HG02571 (cell line): ENCODE results near the gene MYO6.
"Not testable (repeated sequence)": the region's sequence is repeated elsewhere in the genome, so short reads cannot be mapped to it uniquely, and the experiment has no call there.

Experiments
- ATAC-seq: cut with Tn5 transposase; IDR thresholded peaks from one replicate; pipeline ENCODE4 v1.9.1; 2021; ENCODE audit warnings: mild to moderate bottlenecking, moderate library complexity; ENCODE audit not compliant: unreplicated experiment

MYO6 gene

DNA sequence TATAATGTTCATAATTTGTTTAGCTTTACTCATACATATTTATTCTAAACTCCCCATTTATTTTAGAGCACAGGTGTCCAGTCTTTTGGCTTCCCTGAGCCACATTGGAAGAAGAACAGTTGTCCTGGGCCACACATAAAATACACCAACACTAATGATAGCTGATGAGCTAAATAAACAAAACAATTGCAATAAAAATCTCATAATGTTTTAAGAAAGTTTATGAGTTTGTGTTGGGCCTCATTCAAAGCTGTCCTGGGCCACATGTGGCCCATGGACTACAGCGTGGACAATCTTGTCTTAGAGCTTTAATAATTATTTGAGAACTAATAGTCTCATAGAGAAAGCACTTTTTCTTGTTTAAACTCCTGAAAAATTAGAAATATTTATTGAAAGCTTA lies 131.3 kb downstream of the MYO6 start:
- ATAC-seq, result no peak

DNA sequence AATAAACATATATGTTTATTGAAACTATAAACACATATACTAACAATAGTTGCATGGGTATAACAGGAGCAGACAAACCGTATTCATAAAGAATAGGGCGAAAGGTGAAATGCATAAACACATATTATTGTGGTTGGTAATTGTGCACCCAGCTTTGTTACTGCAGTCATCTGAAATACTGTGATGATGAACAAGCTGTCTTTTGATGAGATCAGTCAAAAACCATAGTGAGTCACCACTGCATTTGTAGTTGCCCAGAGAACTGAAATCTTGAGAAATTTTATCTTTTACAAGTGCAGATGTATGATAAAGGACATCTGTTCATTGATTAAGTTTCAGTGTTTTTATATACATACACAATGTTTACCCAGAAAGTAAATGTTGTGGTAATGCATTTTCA lies 133.7 kb downstream of the MYO6 start:
- ATAC-seq, result no peak

DNA sequence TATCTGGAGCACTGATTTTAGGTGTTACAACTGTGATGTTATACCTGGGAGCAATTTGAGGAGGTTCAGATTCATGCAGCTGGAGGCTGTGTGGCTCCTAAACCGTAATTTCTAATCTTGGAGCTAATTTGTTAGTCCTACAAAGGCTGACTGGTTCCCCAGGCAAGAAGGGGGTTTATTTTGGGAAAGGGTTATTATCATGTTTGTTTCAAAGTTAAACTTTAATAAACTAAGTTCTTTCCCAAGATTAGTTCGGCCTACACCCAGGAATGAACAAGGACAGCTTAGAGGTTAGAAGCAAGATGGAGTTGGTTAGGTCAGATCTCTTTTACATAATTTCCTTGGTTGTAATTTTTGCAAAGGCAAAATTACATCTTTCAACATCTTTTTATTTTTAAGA lies 135.8 kb downstream of the MYO6 start:
- ATAC-seq, result no peak

DNA sequence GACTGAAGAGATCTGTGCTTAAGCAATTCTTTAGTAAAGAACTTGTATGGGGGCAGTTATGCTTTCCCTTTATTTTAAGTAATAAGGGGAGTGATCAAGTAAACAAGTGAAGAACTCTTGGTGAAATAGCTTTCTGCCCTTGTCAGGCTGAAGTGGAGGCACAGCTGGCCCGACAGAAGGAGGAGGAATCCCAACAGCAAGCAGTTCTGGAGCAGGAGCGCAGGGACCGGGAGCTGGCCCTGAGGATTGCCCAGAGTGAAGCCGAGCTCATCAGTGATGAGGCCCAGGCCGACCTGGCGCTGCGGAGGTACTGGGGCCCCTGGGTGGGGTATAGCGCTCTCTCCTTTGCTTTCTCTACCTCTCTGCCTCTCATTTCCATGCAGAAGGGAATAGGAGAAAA lies 143.3 kb downstream of the MYO6 start:
- no peak for ATAC-seq

DNA sequence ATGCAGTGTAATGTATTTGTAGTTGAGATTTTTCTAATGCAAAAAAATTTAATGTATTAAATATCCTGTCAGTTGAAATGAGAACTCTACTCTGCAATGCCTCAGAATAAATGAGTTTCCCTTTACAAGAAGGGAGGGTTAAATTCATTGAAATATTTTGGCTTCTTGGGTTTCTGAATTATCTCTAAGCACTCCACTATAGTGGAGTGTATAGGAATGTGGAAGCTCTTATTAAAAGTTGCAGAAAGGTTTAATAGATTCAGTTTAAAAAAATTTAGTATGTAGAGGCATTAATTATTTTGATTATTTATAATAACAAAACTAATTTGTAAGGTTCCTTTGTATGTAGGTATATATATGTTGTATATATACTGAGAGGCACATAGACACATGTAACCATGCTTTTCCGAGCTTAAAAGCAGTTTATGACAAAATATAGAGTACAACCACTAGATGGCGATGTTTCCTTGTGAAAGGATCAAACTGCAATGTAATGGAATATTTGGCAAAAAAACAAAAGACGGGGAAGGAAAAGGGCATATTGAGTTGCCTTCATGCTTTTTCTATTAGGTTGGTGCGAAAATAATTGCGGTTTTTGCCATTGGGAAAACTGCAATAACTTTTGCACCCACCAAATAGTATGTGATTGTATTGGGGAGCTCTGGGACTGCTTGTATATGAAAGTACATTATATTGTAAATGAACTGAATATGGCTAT lies 144.2 kb downstream of the MYO6 start:
- ATAC-seq, result peak; percentile 63

DNA sequence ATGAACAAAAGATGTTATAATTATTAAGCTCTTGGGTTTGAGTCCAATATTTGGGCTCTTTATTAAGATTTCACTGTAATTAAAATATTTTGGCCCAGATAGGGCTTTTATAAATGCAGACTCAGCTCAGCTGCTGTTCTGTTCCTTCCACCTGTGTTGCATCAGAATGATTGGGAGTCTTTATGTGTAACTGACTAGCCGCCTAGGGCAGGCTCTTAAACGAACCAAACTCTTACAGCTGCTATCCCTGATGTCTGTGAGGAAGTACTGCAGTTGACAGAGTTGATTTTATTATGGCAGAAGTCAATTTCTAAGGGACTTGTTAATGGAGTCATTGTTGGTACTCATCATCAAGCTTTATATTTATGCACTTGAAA lies 144.7 kb downstream of the MYO6 start:
- ATAC-seq, result no peak

DNA sequence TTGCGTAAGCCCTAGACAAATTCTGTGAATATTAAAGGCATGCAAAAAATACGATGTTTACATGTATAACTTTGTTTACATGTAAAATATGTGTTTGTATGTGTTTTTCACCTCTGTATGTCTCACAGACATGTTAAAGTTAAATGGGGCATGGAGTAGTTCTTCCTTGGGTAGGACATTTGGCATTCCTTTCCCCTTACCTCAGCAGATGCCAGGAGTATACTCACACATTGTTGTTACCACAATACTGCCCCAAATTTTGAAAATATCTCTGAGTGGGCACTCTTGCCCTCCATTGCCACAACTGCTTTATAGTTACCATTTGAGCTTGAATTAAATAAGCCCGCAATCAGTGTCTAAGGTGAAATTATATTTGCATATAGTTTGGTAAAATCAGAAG lies 147.5 kb downstream of the MYO6 start:
- ATAC-seq, result no peak

DNA sequence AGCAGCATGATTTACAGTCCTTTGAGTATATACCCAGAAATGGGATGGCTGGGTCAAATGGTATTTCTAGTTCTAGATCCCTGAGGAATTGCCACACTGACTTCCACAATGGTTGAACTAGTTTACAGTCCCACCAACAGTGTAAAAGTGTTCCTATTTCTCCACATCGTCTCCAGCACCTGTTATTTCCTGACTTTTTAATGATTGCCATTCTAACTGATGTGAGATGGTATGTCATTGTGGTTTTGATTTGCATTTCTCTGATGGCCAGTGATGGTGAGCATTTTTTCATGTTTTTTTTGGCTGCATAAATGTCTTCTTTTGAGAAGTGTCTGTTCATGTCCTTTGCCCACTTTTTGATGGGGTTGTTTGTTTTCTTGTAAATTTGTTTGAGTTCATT lies 151.2 kb downstream of the MYO6 start:
- ATAC-seq, result not testable (repeated sequence)

DNA sequence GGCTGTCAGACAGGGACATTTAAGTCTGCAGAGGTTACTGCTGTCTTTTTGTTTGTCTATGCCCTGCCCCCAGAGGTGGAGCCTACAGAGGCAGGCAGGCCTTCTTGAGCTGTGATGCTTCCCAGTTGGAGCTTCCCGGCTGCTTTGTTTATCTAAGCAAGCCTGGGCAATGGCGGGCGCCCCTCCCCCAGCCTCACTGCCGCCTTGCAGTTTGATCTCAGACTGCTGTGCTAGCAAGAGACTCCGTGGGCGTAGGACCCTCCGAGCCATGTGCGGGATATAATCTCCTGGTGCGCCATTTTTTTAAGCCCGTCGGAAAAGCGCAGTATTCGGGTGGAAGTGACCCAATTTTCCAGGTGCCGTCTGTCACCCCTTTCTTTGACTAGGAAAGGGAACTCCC lies 156.1 kb downstream of the MYO6 start:
- not testable (repeated sequence) for ATAC-seq

DNA sequence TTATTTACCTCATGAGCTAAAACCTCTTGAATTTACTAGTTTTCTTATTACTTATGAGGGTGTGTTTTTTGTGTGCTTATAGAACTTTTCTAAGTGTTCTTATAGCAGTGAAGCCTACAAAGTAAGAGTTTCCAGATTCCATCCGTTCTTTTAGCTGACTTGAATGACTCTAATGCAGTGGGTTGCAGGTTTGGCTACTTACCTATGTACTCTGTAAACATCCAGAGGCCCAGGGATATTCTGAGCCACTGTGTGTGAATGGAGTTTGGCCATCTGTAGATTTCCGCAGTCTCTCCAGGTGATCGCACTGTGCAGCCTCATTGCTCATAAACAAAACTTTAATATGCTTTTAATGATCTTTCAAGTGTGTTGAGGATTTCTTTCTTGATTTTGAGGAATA lies 157.8 kb downstream of the MYO6 start:
- no peak for ATAC-seq

DNA sequence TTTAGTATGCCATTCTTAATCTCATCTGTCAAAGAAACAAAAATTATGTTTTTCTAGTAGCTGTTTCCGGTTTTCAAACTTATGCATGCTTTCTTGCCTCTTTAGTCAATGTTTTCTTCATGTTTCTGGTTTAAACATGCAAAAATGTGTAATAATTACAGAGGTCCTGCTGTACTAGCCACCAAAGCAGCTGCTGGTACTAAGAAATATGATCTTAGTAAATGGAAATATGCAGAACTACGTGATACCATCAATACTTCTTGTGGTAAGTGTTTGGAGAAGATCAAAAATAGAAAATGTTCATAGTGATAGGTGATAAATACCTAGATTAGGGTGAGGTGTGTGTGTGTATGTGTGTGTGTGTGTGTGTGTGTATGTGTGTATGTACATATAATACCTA lies 158.4 kb downstream of the MYO6 start:
- no peak for ATAC-seq

DNA sequence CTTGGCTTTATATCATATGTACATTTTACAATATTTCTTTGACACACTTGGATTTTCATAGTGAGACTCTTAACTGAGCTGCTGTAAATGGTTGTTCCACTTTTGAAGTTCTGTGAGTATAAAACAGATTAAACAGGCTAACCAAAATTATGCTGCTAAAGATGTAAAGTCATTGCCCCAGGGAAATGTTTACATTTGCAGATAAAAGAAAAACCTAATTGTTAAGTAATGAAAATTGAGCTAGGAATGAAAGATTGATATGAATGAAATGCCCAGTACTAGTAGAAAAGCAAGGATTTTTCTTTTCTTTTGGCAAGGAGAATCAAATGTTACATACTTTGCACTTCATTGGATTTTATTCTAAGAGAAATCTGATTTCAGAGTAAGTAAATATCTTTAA lies 164.0 kb downstream of the MYO6 start:
- no peak for ATAC-seq

DNA sequence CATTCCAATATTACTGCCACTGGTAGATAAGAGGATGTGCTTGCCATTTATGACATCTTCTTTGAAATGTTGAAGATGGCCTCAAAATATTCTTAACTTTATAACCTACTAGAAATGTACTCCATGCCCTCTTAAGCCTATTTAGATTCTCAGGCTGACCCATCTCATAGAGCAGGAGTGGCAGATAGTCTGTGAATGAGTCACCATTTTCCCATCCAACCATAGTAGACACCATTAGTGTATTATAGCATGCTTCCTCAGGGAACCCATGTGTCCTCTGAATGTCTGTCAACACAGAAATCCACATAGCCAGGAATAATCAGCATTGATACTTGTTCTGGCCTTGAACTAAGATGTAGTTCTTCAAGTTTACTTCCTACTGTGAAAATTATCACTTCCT lies 173.2 kb downstream of the MYO6 start:
- ATAC-seq, result no peak

DNA sequence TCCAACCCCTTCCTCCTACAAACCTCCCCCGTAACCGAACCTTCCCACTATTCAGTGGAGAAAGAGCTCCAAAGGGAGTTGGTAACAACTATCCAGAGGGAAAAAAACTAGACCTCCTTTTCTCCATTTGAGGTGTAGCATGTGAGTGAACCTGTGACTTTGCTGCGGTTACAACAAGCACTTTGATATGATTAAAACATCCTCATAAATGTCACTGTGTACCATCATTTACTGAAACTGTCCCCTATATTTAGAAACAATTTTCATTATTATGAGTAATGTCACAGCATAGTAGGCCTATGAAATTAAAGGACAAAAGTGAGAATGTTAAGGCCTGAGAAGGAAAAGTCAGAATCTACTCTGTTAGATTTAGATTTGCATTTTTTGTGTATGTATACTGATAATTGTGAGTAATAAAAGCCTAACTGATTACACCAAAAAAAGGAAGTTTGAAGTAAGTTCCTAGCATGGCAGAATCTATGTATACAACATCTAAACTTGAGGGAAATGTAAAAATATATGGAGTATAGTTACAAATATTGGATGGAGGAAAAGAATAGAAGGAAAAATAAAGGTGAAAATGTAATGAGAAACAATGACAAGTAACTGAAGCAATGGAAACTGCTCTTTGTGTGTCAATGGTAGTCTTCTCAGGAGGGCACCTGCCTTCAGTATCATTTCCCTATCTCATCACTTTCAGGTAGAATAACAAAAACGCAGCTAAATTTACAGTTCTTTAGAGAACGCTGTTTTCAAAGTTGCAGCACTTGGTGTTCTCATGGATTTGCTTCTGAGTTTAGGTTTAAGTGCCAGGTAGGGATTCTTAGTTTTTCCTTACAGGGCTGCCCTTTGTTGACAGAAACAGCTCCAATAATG lies 177.5 kb downstream of the MYO6 start:
- peak; percentile 55 for ATAC-seq

DNA sequence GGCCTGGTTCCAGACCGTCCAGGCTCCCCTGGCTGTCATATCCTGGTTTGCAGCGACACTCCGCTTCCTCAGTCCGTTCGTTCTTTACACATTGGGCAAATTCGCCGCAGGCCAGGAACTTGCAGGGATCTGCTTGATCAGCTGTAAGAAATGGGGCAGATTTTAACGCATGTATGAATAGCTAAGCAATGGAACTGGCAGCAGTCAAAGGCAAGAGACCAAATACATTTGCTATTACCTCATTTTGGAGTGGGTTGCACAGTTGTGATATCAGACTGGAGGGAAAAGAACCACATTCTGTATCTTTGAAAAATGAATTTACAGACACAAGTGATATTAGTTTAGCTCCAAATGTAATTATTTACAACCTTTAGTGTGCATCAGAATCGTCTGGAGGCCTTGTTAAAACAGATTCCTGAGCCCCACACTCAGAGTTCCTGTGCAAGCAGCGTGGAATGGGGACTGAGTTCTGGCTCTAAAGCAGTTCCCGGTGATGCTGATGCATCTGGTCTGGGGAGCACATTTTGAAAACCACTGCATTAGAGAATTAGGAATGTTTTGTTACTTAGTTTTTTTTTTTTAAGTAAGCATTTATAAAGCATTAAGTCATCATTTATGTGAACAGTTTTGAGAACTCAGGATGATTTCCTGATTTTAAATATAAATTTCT lies 182.1 kb downstream of the MYO6 start:
- no peak for ATAC-seq

DNA sequence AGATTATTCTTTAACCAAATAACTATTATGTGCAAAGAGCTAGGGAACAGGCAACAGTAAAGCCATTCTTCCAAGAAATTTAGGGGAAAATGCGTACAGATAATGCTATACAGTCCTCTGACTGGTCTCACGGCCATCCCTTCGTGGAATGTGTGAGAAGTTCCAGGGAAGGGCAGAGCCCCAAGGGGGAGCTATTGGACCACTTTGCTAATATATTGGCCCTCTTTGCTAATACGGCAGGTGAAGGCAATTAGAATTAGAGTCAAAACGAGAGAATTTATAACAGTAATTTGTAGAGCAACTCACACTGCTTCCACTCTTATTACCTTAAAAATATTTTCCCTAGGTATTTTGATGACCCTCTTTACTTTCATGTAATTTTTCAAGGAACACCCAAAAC lies 183.0 kb downstream of the MYO6 start:
- ATAC-seq, result no peak

DNA sequence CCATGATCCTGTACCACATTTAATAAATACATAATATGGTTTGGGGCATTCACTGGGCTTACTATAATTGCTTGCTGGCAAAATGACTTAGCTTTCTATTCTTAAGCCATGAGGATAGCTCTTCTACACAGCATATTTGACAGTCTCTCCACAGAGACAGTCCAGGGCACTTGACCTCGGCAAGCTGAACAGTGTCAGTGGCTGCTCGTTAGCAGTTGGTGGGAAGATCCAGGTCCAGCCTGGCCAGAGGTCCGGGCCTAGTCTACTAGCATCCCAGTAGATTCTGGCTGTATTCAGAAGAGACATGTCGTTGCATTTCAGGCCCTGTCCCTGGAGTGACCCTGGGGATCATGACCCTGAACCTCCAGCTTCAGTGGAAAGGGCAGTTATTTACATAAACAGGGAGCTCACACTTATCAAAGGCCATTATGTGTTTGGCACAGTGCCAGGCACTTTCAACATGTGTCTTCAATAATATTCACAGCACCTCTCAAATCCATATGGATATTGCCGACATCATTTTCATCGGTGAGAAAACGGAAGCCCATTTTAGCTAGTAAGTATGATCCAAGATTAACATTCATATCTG lies 184.4 kb downstream of the MYO6 start:
- ATAC-seq, result no peak

DNA sequence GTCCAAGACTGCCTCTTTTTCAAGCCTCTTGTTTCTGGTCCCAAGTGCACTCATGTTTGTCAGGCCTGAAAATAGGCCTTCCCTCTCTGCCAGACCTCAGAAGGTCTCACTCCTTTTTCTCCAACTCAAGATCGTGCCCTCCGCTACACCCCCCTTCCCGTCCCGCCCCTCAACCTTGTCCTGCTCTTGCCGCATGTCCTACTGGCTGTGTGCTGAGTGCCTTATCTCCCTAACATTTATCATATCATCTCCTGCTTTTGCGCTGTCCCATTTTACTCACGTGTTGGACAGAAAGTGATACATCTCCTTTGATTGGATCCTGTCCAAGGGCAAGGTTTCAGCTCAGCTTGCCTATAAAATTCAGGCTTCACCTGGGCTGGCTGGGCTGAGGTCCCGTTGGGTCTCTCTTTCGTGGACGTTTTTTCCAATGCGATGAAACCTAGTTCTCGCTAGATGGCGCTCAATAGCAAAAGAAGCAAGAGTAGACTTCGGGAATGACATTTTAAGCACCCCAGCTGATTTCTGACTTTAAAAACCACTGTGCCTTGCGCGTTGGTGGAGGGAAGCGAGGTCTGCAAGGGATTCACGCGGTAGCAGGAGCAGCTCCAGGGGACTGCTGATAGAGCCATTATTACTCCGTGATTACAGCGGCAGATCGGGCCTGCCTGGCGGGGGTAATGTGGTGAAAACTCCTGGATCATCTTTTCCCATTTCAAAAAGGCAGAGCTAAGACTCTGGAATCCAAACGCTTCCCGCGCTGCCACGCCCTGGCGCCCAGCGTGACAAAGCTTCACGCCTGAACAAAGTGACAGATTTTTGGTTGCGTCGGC lies 185.8 kb downstream of the MYO6 start:
- ATAC-seq, result peak; percentile 74

DNA sequence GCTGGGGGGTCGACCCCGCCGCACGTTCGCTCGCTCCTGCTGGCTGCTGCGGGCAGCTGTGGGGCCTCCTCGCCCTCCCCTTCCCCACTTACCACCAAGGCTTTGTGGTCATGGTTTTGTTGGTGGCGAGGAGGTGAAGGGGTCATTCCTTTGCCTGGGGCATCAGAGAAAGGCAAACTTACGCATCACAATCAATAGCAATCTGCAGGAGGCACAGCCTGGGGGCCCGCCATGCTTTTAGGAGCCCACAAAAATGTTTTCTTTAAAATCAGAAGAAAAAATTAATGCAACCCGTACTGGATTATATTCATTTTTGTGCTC lies 186.4 kb downstream of the MYO6 start:
- no peak for ATAC-seq

DNA sequence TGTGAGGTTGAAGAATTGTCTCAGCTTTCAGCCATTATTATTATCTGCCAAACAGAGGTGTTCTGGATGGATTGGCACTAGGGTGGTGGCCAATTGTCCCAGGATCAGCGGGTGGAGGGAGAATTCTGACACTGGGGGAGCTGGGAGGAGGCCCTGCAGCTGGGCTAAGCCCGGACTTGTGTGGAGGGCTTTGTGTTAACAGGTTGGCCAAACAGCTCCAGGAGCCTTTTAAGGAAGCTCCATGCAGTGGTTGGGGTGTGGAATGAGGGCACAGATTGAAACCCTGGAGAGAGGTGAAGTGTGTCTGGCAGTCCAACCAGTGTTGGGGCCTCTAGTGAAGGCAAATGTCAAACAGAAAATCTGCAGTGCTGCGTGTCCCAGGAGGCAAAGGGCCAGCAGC lies 187.6 kb downstream of the MYO6 start:
- no peak for ATAC-seq

DNA sequence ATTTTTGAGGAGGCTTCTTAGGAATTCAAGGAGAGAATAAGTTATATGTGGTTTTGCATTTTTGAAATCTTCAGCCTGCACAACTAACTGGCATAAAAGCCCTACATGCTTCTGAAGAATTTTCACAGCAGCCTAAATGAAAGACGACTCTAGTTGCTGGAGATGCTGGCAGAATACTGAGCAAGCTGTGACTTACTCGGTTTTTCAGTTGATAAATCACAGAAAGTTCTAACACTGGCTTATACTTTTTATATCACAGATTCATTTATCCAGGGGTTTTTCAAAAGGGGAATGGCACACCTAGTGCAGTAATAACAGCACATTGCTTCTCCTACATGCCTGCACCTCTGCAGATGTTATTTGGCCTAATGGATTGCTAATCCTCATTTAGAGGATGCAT lies 188.8 kb downstream of the MYO6 start:
- no peak for ATAC-seq
